C4-2B (cell line): ENCODE data around the gene ZNF675.
"Not testable (repeated sequence)": the region's sequence is repeated elsewhere in the genome, so short reads cannot be mapped to it uniquely, and the experiment has no call there.

Experiments
- H3K27ac ChIP-seq: fragments of 450-650 bp; 2 replicates; pipeline ENCODE4 v1.5.1; 2017
- CTCF ChIP-seq: fragments of 450-650 bp; conservative IDR thresholded peaks from 2 replicates; pipeline ENCODE4 v1.5.1; 2017; ENCODE audit warnings: mild to moderate bottlenecking
- ZFX ChIP-seq: fragments of 450-650 bp; IDR thresholded peaks from 2 replicates; pipeline ENCODE4 v1.6.1; 2017

Gene ZNF675

GRCh38 chr19:23698711-23699520, 11.9 kb upstream of the ZNF675 start:
- TF ChIP-seq ZFX: no peak
- TF ChIP-seq CTCF: no peak
- H3K27ac ChIP-seq: no peak overlapping the region

GRCh38 chr19:23692937-23693336, 5.9 kb upstream of the ZNF675 start:
- H3K27ac ChIP-seq: not testable (repeated sequence)

DNA sequence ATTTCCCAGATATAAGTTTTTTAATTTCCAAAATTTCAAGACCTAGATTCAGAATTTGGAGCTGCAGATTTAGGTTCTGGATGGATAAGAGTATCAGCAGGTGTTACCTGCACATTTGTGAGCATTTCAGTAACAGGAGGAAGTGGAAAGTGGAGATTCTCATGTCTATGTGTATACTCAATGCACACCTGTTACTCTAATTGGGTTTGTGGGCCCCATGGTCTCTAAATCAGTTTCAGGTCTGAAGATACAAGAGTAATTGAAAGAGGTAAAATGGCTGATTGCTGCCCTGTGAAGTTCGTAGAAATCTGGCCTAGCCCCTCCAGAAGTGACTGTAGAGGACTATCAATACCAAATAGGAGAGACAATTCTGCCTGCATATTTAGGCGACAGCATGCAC, 13.9 kb downstream of the ZNF675 start:
- no peak overlapping the region for H3K27ac ChIP-seq
- TF ChIP-seq ZFX (no peak), CTCF (no peak)

DNA sequence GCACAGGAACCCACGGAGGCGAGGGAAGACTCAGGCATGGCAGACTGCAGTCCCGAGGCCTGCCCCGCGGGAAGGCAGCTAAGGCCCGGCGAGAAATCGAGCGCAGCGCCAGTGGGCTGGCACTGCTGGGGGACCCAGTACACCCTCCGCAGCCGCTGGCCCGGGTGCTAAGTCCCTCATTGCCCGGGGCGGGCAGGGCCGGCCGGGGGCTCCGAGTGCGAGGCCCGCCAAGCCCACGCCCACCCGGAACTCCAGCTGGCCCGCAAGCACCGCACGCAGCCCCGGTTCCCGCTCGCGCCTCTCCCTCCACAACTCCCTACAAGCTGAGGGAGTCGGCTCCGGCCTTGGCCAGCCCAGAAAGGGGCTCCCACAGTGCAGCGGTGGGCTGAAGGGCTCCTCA, 18.4 kb downstream of the ZNF675 start:
- H3K27ac ChIP-seq: not testable (repeated sequence)

DNA sequence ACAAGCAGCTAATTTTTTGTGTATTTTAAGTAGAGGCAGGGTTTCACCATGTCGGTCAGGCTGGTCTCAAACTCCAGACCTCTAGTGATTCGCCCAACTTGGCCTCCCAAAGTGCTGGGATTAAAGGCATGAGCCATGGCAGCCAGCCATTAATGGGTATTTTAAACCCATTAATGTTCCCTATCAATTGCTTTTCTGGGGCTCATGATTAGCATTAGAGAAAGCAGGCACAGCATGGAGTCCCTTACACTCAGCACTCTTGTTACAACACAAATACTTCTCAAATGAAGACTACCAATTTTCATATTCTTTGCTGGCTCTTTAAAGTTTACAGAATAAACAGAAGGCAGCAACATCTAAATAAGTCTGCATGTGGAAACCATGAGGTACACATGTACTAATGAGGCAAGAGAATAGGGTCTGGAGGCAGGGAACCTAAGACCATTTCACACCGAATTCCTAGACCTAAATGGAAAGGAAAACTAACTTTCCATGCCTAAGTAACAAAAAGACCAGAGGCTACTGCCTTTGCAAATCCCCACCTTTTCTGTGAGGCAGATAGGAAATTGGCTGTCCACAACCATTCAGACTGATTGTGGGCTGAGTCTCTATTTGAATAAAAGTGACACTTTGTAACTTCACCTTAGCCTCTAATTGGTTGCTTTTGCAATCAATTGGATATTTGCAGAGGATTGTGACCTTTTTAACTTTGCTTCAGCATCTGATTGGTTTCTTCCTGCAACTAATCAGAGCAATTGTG, 21.2 kb downstream of the ZNF675 start:
- no peak overlapping the region for H3K27ac ChIP-seq
- no peak for TF ChIP-seq CTCF
- no peak for TF ChIP-seq ZFX

DNA sequence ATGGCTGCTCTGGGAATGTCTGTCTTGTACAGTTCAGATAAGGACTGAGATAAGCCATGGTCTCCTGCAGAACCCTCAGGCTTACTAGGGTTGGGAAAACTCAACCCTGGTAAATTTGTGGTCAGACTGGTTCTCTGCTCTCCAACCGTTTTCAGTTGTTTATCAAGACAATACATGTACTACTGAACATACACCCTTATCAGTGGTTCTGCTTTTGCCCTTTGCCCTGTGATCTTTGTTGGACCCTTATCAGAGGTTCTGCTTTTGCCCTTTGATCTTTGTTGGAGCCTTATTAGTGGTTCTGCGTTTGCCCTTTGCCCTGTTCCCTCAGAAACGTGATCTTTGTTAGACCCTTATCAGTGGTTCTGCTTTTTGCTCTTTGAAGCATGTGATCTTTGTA, 37.2 kb downstream of the ZNF675 start:
- H3K27ac ChIP-seq: not testable (repeated sequence)
